ES-I3 (cell line): ENCODE results near the gene HEPN1.

Experiments
- H3K36me3 ChIP-seq: 2 replicates; pipeline ENCODE4 v1.6.1; 2013; ENCODE audit warnings: mild to moderate bottlenecking, low read length, control low read depth, moderate library complexity; ENCODE audit not compliant: insufficient read depth
- H3K4me1 ChIP-seq: 2 replicates; pipeline ENCODE4 v1.6.1; 2013; ENCODE audit warnings: mild to moderate bottlenecking, control low read depth, low read length; ENCODE audit not compliant: insufficient read depth
- H3K9ac ChIP-seq: 2 replicates; pipeline ENCODE4 v1.6.1; 2013; ENCODE audit warnings: low read depth, mild to moderate bottlenecking, low read length, moderate library complexity
- H3K9me3 ChIP-seq: 2 replicates; pipeline ENCODE4 v1.6.1; 2013; ENCODE audit warnings: mild to moderate bottlenecking, low read length, moderate library complexity; ENCODE audit not compliant: control insufficient read depth, insufficient read depth

HEPN1 gene

GRCh38 chr11:124937336-124937935 lies 18.4 kb downstream of the HEPN1 start:
- H3K9ac ChIP-seq: no peak overlapping the region

GRCh38 chr11:124938206-124938765 lies 19.2 kb downstream of the HEPN1 start:
- H3K36me3 ChIP-seq: no peaks in the 10 kb centered on the region
- H3K4me1 ChIP-seq: peaks cover 4% of the 10 kb centered on the region; the same call in 1 of the 2 replicates
- H3K9me3 ChIP-seq: no peaks in the 10 kb centered on the region
- no peak overlapping the region for H3K9ac ChIP-seq

More at GRCh38 chr11:124937336-124937935, 18.4 kb downstream of the HEPN1 start:
- Histone ChIP-seq H3K36me3 (no peaks in the 10 kb centered on the region), H3K9me3 (no peaks in the 10 kb centered on the region), H3K4me1 (peaks cover 4% of the 10 kb centered on the region; the same call in 1 of the 2 replicates)

GRCh38 chr11:124938970-124939369 lies 19.9 kb downstream of the HEPN1 start:
- no peaks in the 10 kb centered on the region for H3K9me3 ChIP-seq
- no peak overlapping the region for H3K9ac ChIP-seq
- H3K4me1 ChIP-seq: peaks cover 4% of the 10 kb centered on the region; the same call in 1 of the 2 replicates
- H3K36me3 ChIP-seq: no peaks in the 10 kb centered on the region

- no peaks in the 10 kb centered on the region for H3K4me1 ChIP-seq
- no peaks in the 10 kb centered on the region for H3K36me3 ChIP-seq
- H3K9ac ChIP-seq: no peak overlapping the region
- H3K9me3 ChIP-seq: no peaks in the 10 kb centered on the region
Observed at GRCh38 chr11:124941703-124942102, 22.7 kb downstream of the HEPN1 start.

- Histone ChIP-seq H3K9me3 (no peaks in the 10 kb centered on the region), H3K36me3 (no peaks in the 10 kb centered on the region), H3K4me1 (no peaks in the 10 kb centered on the region), H3K9ac (no peak overlapping the region)
Observed at GRCh38 chr11:124942466-124943253, 23.6 kb downstream of the HEPN1 start.

- Histone ChIP-seq H3K9me3 (no peaks in the 10 kb centered on the region), H3K4me1 (no peaks in the 10 kb centered on the region), H3K9ac (no peak overlapping the region), H3K36me3 (no peaks in the 10 kb centered on the region)
Observed at GRCh38 chr11:124943254-124943616, 24.2 kb downstream of the HEPN1 start.

- Histone ChIP-seq H3K9ac (no peak overlapping the region), H3K4me1 (no peaks in the 10 kb centered on the region), H3K9me3 (no peaks in the 10 kb centered on the region), H3K36me3 (no peaks in the 10 kb centered on the region)
Observed at GRCh38 chr11:124943741-124944140, 24.7 kb downstream of the HEPN1 start.

- Histone ChIP-seq H3K9ac (no peak overlapping the region), H3K9me3 (no peaks in the 10 kb centered on the region), H3K4me1 (no peaks in the 10 kb centered on the region), H3K36me3 (no peaks in the 10 kb centered on the region)
Observed at GRCh38 chr11:124944565-124944964, 25.5 kb downstream of the HEPN1 start.

- no peaks in the 10 kb centered on the region for H3K9me3 ChIP-seq
- no peaks in the 10 kb centered on the region for H3K4me1 ChIP-seq
- H3K36me3 ChIP-seq: no peaks in the 10 kb centered on the region
- H3K9ac ChIP-seq: no peak overlapping the region
Observed at GRCh38 chr11:124945826-124946225, 26.8 kb downstream of the HEPN1 start.

- Histone ChIP-seq H3K9me3 (no peaks in the 10 kb centered on the region), H3K36me3 (no peaks in the 10 kb centered on the region), H3K9ac (no peak overlapping the region), H3K4me1 (no peaks in the 10 kb centered on the region)
Observed at GRCh38 chr11:124946735-124947141, 27.7 kb downstream of the HEPN1 start.

- Histone ChIP-seq H3K9ac (no peak overlapping the region), H3K36me3 (no peaks in the 10 kb centered on the region), H3K9me3 (no peaks in the 10 kb centered on the region), H3K4me1 (no peaks in the 10 kb centered on the region)
Observed at GRCh38 chr11:124950601-124951330, 31.7 kb downstream of the HEPN1 start.

GRCh38 chr11:124951341-124951740 lies 32.3 kb downstream of the HEPN1 start:
- H3K9me3 ChIP-seq: no peaks in the 10 kb centered on the region
- H3K4me1 ChIP-seq: no peaks in the 10 kb centered on the region
- H3K36me3 ChIP-seq: no peaks in the 10 kb centered on the region
- H3K9ac ChIP-seq: no peak overlapping the region

- no peaks in the 10 kb centered on the region for H3K9me3 ChIP-seq
- peak within 1 kb of the TSS; percentile 78 for H3K9ac ChIP-seq
- H3K36me3 ChIP-seq: no peaks in the 10 kb centered on the region
- H3K4me1 ChIP-seq: no peaks in the 10 kb centered on the region
Observed at GRCh38 chr11:124953753-124954589, 34.9 kb downstream of the HEPN1 start, which contains the start of gene CCDC15. TSS of gene CCDC15 (plus strand) at chr11:124954202. CDS start at chr11:124954733, 531 bp downstream.

- H3K9me3 ChIP-seq: no peaks in the 10 kb centered on the region
- H3K36me3 ChIP-seq: no peaks in the 10 kb centered on the region
- no peaks in the 10 kb centered on the region for H3K4me1 ChIP-seq
- H3K9ac ChIP-seq: peak overlapping the region; percentile 78; the same call in 1 of the 2 replicates
Observed at GRCh38 chr11:124954590-124954955, 35.5 kb downstream of the HEPN1 start.
